Small intestine (tissue), 7 donors: ENCODE data around the gene FBXW9. TPM values are rescaled to one million over a fixed set of nuclear protein-coding genes. Genes with fewer than 3 reads are reported as not detected.

Experiments
- DNase-seq, 2 donors: peaks; one replicate each; pipeline versions ENCODE4 v3.0.0 to v3.0.0-alpha.2; 2013
- FAIRE-seq: peaks from 2 replicates; lab custom pipeline; 2012; peaks lifted over from hg19 to GRCh38; lab: Jason Lieb, UNC
- H3K27ac ChIP-seq, 3 donors: one replicate each; pipeline ENCODE4 v1.5.1; 2013; ENCODE audit warnings: low read length in 2 of 3, mild to moderate bottlenecking in 2 of 3, control low read depth in 1 of 3, inconsistent platforms in 1 of 3, low read depth in 1 of 3, moderate library complexity in 1 of 3
- H3K27me3 ChIP-seq, 3 donors: one replicate each; pipeline ENCODE4 v1.6.1; 2013; ENCODE audit warnings: low read length in 3 of 3, inconsistent platforms in 1 of 3; ENCODE audit not compliant: control insufficient read depth in 3 of 3, insufficient read depth in 3 of 3
- H3K36me3 ChIP-seq, 3 donors: one replicate each; pipeline ENCODE4 v1.6.1; 2013; ENCODE audit warnings: low read length in 3 of 3, inconsistent platforms in 1 of 3, low read depth in 1 of 3, mild to moderate bottlenecking in 1 of 3, moderate library complexity in 1 of 3; ENCODE audit not compliant: control insufficient read depth in 3 of 3, insufficient read depth in 2 of 3
- H3K4me1 ChIP-seq, 3 donors: one replicate each; pipeline ENCODE4 v1.6.1; 2013; ENCODE audit warnings: low read length in 2 of 3, inconsistent platforms in 1 of 3, low read depth in 1 of 3, mild to moderate bottlenecking in 1 of 3, moderate library complexity in 1 of 3; ENCODE audit not compliant: control insufficient read depth in 3 of 3, insufficient read depth in 2 of 3
- H3K4me3 ChIP-seq, 3 donors: one replicate each; pipeline ENCODE4 v1.5.1; 2013; ENCODE audit warnings: low read length in 3 of 3, control low read depth in 1 of 3, inconsistent platforms in 1 of 3, low read depth in 1 of 3, mild to moderate bottlenecking in 1 of 3, moderate library complexity in 1 of 3
- H3K9me3 ChIP-seq, 2 donors: one replicate each; pipeline ENCODE4 v1.6.1; 2013; ENCODE audit warnings: low read depth in 1 of 2, low read length in 1 of 2; ENCODE audit not compliant: control insufficient read depth in 2 of 2, insufficient read depth in 1 of 2
- WGBS, 3 donors: extraction: QIAGEN DNeasy Blood & Tissue Kit; methylation state at CpG; one replicate each; pipeline ENCODE4 v1.1.7; 2013; 5-methylcytosine and 5-hydroxymethylcytosine counted together
- polyA plus RNA-seq, 4 donors: library from polyadenylated mRNA; stranded (reverse) in 3 of 4; unstranded in 1 of 4; fragments of 200-250 nt in 3 of 4; fragments of 120-200 nt in 1 of 4; gene quantifications; one replicate each; pipeline versions ENCODE4 v1.2.1 to v1.2.3, GENCODE V29; 2013
- donor health status: healthy with polysubstance abuse.
- donor health status: control.
- donor health status: control.
- donor health status: Bipolar disorder and iron deficiency.
- donor health status: healthy.

The FBXW9 gene
- polyA plus RNA-seq, 4 donors: 4.5 to 11.8 (median 7.2) TPM

DNA sequence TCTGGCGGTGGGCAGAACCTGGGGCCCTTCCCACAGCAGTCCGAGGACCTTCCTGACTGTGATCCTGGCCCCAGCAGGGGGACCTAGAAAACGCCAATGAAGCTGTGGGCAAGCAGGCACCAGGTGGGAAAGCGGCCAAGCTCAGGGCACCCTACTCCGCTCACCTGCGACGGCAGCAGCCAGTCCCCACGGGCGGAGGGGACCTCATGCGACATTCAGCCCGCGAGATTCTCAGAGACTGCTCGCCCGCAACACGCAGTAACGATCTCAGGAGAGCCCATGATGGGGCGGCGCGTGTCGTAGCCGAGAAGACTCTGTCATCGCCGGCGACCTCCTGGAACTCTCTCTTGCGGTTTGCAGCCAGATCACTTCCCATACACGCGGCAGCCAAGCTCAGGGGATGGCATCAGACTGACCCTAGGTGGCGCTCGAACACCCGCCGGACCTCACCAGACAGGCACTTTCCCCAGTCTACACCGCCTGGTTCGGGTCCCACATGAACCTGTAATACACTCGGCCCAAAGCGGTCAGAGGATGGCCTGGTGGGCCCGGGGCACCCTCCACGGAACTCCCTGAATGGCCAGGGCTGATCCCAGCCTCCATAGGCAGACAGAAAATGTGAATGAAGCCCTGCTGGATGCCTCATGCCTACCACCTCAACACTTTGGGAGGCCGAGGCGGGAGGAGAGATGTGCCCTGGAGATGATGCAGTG, 56.4 kb downstream of the FBXW9 start:
- 8 to 11% (median 9%) methylated on average over 39 of the region's 39 CpGs for WGBS, 3 donors
- FAIRE-seq (no peak), DNase-seq (peak; percentile 80 to 88)
- Histone ChIP-seq H3K27ac (no peak overlapping the region), H3K4me1 (peaks cover 0 to 8% (median 0%) of the 10 kb centered on the region in 3 donors), H3K27me3 (no peaks in the 10 kb centered on the region), H3K4me3 (peak overlapping the region in 2 of 3 donors; percentile 10 to 13), H3K9me3 (no peaks in the 10 kb centered on the region), H3K36me3 (no peaks in the 10 kb centered on the region)

Other genes starting within 250 kb of the FBXW9 start
- gene ZNF709, start 211.8 kb downstream of the FBXW9 start, polyA plus RNA-seq: 1 to 10 TPM in 1 of 4 donors, under 1 TPM in 1, not detected in 2; 0.76 to 2.9 TPM
- 10 to 100 TPM in 2 of 4 donors, 1 to 10 TPM in 2; 6.5 to 14.9 (median 11.3) TPM for gene ZNF564, start 145.1 kb downstream of the FBXW9 start, polyA plus RNA-seq
- 1 to 10 TPM in 2 of 4 donors, under 1 TPM in 1, not detected in 1; 0.45 to 3.0 (median 1.0) TPM for gene ZNF490, start 85.8 kb downstream of the FBXW9 start, polyA plus RNA-seq
- 10 to 100 TPM in 1 of 4 donors, 1 to 10 TPM in 3; 4.7 to 17.7 (median 5.8) TPM for gene ZNF791, start 85.7 kb downstream of the FBXW9 start, polyA plus RNA-seq
- 10 to 100 TPM; 42.7 to 64.8 (median 51.0) TPM for gene MAN2B1, start 29.9 kb downstream of the FBXW9 start, polyA plus RNA-seq
- 10 to 100 TPM; 10.9 to 23.8 (median 19.9) TPM for gene WDR83, start 29.8 kb downstream of the FBXW9 start, polyA plus RNA-seq
- 10 to 100 TPM; 61.5 to 96.9 (median 66.8) TPM for gene DHPS, start 14.8 kb downstream of the FBXW9 start, polyA plus RNA-seq
- gene GNG14, start 8.6 kb downstream of the FBXW9 start, polyA plus RNA-seq: not detected
- 10 to 100 TPM in 3 of 4 donors, 1 to 10 TPM in 1; 9.8 to 41.3 (median 19.7) TPM for gene TNPO2, start 27.3 kb upstream of the FBXW9 start, polyA plus RNA-seq
- 100 to 1,000 TPM; 210 to 376 (median 282) TPM for gene TRIR, start 38.1 kb upstream of the FBXW9 start, polyA plus RNA-seq
- 10 to 100 TPM; 62.1 to 85.4 (median 69.8) TPM for gene GET3, start 40.9 kb upstream of the FBXW9 start, polyA plus RNA-seq
- gene BEST2, start 55.2 kb upstream of the FBXW9 start, polyA plus RNA-seq: 1 to 10 TPM in 1 of 4 donors, under 1 TPM in 2, not detected in 1; 0.10 to 3.4 (median 0.16) TPM
- 100 to 1,000 TPM in 3 of 4 donors, 10 to 100 TPM in 1; 61.8 to 206 (median 167) TPM for gene HOOK2, start 78.9 kb upstream of the FBXW9 start, polyA plus RNA-seq
- 100 to 1,000 TPM in 2 of 4 donors, 10 to 100 TPM in 2; 44.7 to 234 (median 135) TPM for gene JUNB, start 94.9 kb upstream of the FBXW9 start, polyA plus RNA-seq
- gene PRDX2, start 105.2 kb upstream of the FBXW9 start, polyA plus RNA-seq: 100 to 1,000 TPM; 285 to 523 (median 416) TPM
- 1 to 10 TPM in 3 of 4 donors, not detected in 1; 2.9 to 4.0 (median 3.1) TPM for gene THSD8, start 105.4 kb upstream of the FBXW9 start, polyA plus RNA-seq
- gene RNASEH2A, start 110.0 kb upstream of the FBXW9 start, polyA plus RNA-seq: 10 to 100 TPM in 2 of 4 donors, 1 to 10 TPM in 2; 3.1 to 22.3 (median 12.8) TPM
- gene RTBDN, start 137.9 kb upstream of the FBXW9 start, polyA plus RNA-seq: 1 to 10 TPM in 1 of 4 donors, under 1 TPM in 2, not detected in 1; 0.64 to 1.7 (median 0.67) TPM
- gene MAST1, start 141.9 kb upstream of the FBXW9 start, polyA plus RNA-seq: 1 to 10 TPM in 2 of 4 donors, under 1 TPM in 2; 0.54 to 3.3 (median 0.95) TPM
- 10 to 100 TPM in 2 of 4 donors, 1 to 10 TPM in 2; 6.5 to 43.1 (median 9.3) TPM for gene DNASE2, start 184.8 kb upstream of the FBXW9 start, polyA plus RNA-seq
- under 1 TPM in 2 of 4 donors, not detected in 2; 0.09 to 0.13 TPM for gene KLF1, start 190.6 kb upstream of the FBXW9 start, polyA plus RNA-seq
- 10 to 100 TPM; 24.8 to 38.9 (median 28.3) TPM for gene GCDH, start 194.5 kb upstream of the FBXW9 start, polyA plus RNA-seq
- gene SYCE2, start 222.7 kb upstream of the FBXW9 start, polyA plus RNA-seq: 1 to 10 TPM in 1 of 4 donors, under 1 TPM in 1, not detected in 2; 0.18 to 1.2 TPM
- gene FARSA, start 237.1 kb upstream of the FBXW9 start, polyA plus RNA-seq: 10 to 100 TPM; 32.4 to 74.4 (median 48.9) TPM
- 100 to 1,000 TPM; 117 to 803 (median 435) TPM for gene CALR, start 242.0 kb upstream of the FBXW9 start, polyA plus RNA-seq
- 100 to 1,000 TPM in 1 of 4 donors, 10 to 100 TPM in 3; 93.0 to 114 (median 98.4) TPM for gene RAD23A, start 249.2 kb upstream of the FBXW9 start, polyA plus RNA-seq